HEK293 (cell line): Measurements from ENCODE around the gene CDK6.

Experiments
- BCL11B ChIP-seq: fragments of 450-650 bp; formaldehyde crosslinking; IDR thresholded peaks from 2 replicates; pipeline ENCODE4 v1.5.1; 2016; ENCODE audit warnings: low read depth, missing biosample characterization, missing genetic modification characterization
- YY1 ChIP-seq: fragments of 450-650 bp; formaldehyde crosslinking; IDR thresholded peaks from 2 replicates; pipeline ENCODE4 v1.5.1; 2018; ENCODE audit warnings: missing biosample characterization, missing genetic modification characterization
- ZBTB17 ChIP-seq: fragments of 450-650 bp; formaldehyde crosslinking; IDR thresholded peaks from 2 replicates; pipeline ENCODE4 v1.5.1; 2016; ENCODE audit warnings: missing biosample characterization, missing genetic modification characterization
- ZFP3 ChIP-seq: fragments of 450-650 bp; formaldehyde crosslinking; IDR thresholded peaks from 2 replicates; pipeline ENCODE4 v1.5.1; 2016; ENCODE audit warnings: low read depth, missing biosample characterization, missing genetic modification characterization
- ZNF362 ChIP-seq: fragments of 450-650 bp; formaldehyde crosslinking; IDR thresholded peaks from 2 replicates; pipeline ENCODE4 v1.5.1; 2016; ENCODE audit warnings: missing biosample characterization, missing genetic modification characterization
- ZNF777 ChIP-seq: fragments of 450-650 bp; formaldehyde crosslinking; IDR thresholded peaks from 2 replicates; pipeline ENCODE4 v1.5.1; 2017; ENCODE audit warnings: missing biosample characterization, missing genetic modification characterization, borderline replicate concordance
- ZNF837 ChIP-seq: fragments of 450-650 bp; formaldehyde crosslinking; IDR thresholded peaks from 2 replicates; pipeline ENCODE4 v1.5.1; 2016; ENCODE audit warnings: missing biosample characterization, missing genetic modification characterization
- TF ChIP-seq, protein P1 (sequence below): fragments of 450-650 bp; formaldehyde crosslinking; IDR thresholded peaks from 2 replicates; pipeline ENCODE4 v1.5.1; 2016; ENCODE audit warnings: missing biosample characterization, missing genetic modification characterization
- TF ChIP-seq, protein P2 (sequence below): fragments of 450-650 bp; formaldehyde crosslinking; optimal IDR thresholded peaks from 2 replicates; pipeline ENCODE3; 2016; ENCODE audit warnings: missing biosample characterization, mild to moderate bottlenecking, missing genetic modification characterization
- TF ChIP-seq, protein P3 (sequence below): fragments of 450-650 bp; formaldehyde crosslinking; IDR thresholded peaks from 2 replicates; pipeline ENCODE4 v1.5.1; 2017; ENCODE audit warnings: missing biosample characterization, missing genetic modification characterization

- TF ChIP-seq, protein P1, sequence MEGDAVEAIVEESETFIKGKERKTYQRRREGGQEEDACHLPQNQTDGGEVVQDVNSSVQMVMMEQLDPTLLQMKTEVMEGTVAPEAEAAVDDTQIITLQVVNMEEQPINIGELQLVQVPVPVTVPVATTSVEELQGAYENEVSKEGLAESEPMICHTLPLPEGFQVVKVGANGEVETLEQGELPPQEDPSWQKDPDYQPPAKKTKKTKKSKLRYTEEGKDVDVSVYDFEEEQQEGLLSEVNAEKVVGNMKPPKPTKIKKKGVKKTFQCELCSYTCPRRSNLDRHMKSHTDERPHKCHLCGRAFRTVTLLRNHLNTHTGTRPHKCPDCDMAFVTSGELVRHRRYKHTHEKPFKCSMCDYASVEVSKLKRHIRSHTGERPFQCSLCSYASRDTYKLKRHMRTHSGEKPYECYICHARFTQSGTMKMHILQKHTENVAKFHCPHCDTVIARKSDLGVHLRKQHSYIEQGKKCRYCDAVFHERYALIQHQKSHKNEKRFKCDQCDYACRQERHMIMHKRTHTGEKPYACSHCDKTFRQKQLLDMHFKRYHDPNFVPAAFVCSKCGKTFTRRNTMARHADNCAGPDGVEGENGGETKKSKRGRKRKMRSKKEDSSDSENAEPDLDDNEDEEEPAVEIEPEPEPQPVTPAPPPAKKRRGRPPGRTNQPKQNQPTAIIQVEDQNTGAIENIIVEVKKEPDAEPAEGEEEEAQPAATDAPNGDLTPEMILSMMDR (tag by site-specific recombination) = no peak
- TF ChIP-seq, protein P2, sequence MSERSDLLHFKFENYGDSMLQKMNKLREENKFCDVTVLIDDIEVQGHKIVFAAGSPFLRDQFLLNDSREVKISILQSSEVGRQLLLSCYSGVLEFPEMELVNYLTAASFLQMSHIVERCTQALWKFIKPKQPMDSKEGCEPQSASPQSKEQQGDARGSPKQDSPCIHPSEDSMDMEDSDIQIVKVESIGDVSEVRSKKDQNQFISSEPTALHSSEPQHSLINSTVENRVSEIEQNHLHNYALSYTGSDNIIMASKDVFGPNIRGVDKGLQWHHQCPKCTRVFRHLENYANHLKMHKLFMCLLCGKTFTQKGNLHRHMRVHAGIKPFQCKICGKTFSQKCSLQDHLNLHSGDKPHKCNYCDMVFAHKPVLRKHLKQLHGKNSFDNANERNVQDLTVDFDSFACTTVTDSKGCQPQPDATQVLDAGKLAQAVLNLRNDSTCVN (tag by site-specific recombination) = no peak
- TF ChIP-seq ZNF362 (tag by site-specific recombination) (no peak), ZBTB17 (no peak), YY1 (no peak), BCL11B (no peak), ZNF837 (no peak), ZNF777 (tag by site-specific recombination) (no peak), ZFP3 (tag by site-specific recombination) (no peak)
- TF ChIP-seq, protein P3, sequence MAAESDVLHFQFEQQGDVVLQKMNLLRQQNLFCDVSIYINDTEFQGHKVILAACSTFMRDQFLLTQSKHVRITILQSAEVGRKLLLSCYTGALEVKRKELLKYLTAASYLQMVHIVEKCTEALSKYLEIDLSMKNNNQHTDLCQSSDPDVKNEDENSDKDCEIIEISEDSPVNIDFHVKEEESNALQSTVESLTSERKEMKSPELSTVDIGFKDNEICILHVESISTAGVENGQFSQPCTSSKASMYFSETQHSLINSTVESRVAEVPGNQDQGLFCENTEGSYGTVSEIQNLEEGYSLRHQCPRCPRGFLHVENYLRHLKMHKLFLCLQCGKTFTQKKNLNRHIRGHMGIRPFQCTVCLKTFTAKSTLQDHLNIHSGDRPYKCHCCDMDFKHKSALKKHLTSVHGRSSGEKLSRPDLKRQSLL (tag by site-specific recombination) = no peak
These were observed 177.7 kb downstream of the CDK6 start for GRCh38 chr7:92658671-92659070.
